Right atrium auricular region (tissue), 2 donors: ENCODE results near the gene MINDY1. TPM values are rescaled to one million over a fixed set of nuclear protein-coding genes. Genes with fewer than 3 reads are reported as not detected.
A peak's percentile ranks its signal among the peaks of the same experiment; 100 is the strongest.

Experiments
- DNase-seq: peaks from one replicate; pipeline ENCODE4 v3.0.0-alpha.2; 2019; ENCODE audit warnings: low spot score
- H3K27ac ChIP-seq, 2 donors: fragments of 200-600 bp; sonication (generic); 1 replicate in 1 of 2; 2 replicates in 1 of 2; pipeline ENCODE4 v1.5.1; 2016 to 2019
- H3K27me3 ChIP-seq, 2 donors: fragments of 200-600 bp; sonication (generic); one replicate each; pipeline versions ENCODE4 v1.5.1 to v1.6.0; 2017 to 2019
- H3K36me3 ChIP-seq: fragments of 200-600 bp; sonication (generic); one replicate; pipeline ENCODE4 v1.5.1; 2016
- H3K4me1 ChIP-seq, 2 donors: fragments of 200-600 bp; sonication (generic); one replicate each; pipeline versions ENCODE4 v1.5.1 to v1.6.0; 2017 to 2019
- H3K4me3 ChIP-seq, 2 donors: fragments of 200-600 bp; sonication (generic); 1 replicate in 1 of 2; 2 replicates in 1 of 2; pipeline ENCODE4 v1.5.1; 2017 to 2019; ENCODE audit warnings: mild to moderate bottlenecking in 1 of 2, moderate library complexity in 1 of 2
- H3K9me3 ChIP-seq, 2 donors: fragments of 200-600 bp; sonication (generic); one replicate each; pipeline ENCODE4 v1.5.1; 2019
- CTCF ChIP-seq, 2 donors: fragments of 200-600 bp; sonication (generic); IDR thresholded peaks; one replicate each; pipeline ENCODE4 v1.5.1; 2019; ENCODE audit warnings: antibody characterized with exemption in 2 of 2
- total RNA-seq, 2 donors: library from RNA; depleted of rRNA; stranded (reverse); fragments of >200 nt; gene quantifications; one replicate each; pipeline ENCODE4 v1.1.0, GENCODE V29; 2016

MINDY1 gene
- total RNA-seq, 2 donors from 2014 or later, result 62.2 to 72.3 TPM

DNA sequence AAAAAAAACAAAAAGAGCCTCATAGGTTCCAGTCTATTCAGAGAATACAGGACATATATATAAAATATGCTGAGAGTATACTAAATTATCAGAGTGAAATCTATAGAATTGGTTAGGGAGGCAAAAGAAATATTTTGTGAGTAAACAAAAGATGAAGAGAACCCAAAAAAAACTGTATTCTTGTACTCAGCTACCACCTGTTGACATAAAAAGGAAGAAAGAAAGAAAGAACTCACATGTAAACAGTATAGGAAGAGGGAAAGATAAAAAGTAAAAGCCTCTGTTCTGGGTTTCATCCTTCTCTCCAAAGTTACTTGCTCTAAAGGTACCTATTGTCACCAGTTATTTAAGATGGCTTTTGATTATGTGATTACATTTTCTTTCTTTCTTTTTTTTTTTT is 19.8 kb upstream of the MINDY1 start:
- H3K36me3 ChIP-seq, result peaks cover 51% of the 10 kb centered on the region
- no peaks in the 10 kb centered on the region for H3K9me3 ChIP-seq
- no peak for DNase-seq
- H3K27ac ChIP-seq, result no peak overlapping the region
- no peaks in the 10 kb centered on the region for H3K27me3 ChIP-seq
- no peak for TF ChIP-seq CTCF (IDR thresholded peaks at IDR 0.05)
- H3K4me1 ChIP-seq, result peaks cover 0 to 25% of the 10 kb centered on the region in 2 donors
- no peak overlapping the region for H3K4me3 ChIP-seq

GRCh38 chr1:151024540-151025146 is 17.9 kb upstream of the MINDY1 start:
- peak; percentile 47 to 80 for TF ChIP-seq CTCF (IDR thresholded peaks at IDR 0.05)
- DNase-seq, result peak; percentile 85
- H3K27ac ChIP-seq, result peak overlapping the region; percentile 55 to 86
- H3K9me3 ChIP-seq, result no peaks in the 10 kb centered on the region
- peaks cover 0 to 25% of the 10 kb centered on the region in 2 donors for H3K4me1 ChIP-seq
- H3K4me3 ChIP-seq, result no peak overlapping the region
- H3K27me3 ChIP-seq, result no peaks in the 10 kb centered on the region
- peaks cover 37% of the 10 kb centered on the region for H3K36me3 ChIP-seq

DNA sequence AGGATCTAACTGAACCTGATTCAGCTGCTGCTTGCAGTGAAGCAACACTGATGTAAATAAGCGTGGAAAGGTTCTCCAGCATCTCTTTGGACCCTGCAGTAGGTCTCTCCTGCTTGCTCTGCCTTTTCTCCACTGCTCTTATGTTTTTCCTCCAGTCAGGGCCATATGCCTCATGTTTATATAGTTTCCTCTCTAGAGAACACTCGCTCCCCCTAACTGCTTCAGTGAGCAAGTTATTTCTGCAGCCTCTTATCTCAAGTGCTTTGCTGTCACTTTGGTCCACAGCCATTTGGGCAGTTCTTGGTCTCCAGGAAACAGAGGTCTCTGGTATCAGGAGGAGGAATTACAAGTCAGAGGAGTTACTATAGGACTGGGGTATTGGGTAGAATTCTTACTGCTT is 6.8 kb upstream of the MINDY1 start:
- TF ChIP-seq CTCF (IDR thresholded peaks at IDR 0.05), result no peak
- DNase-seq, result peak; percentile 72
- peak overlapping the region; percentile 52 to 96 for H3K27ac ChIP-seq
- peaks cover 14% of the 10 kb centered on the region for H3K36me3 ChIP-seq
- no peak overlapping the region for H3K4me3 ChIP-seq
- peaks cover 0 to 56% of the 10 kb centered on the region in 2 donors for H3K4me1 ChIP-seq
- H3K27me3 ChIP-seq, result no peaks in the 10 kb centered on the region
- H3K9me3 ChIP-seq, result no peaks in the 10 kb centered on the region

DNA sequence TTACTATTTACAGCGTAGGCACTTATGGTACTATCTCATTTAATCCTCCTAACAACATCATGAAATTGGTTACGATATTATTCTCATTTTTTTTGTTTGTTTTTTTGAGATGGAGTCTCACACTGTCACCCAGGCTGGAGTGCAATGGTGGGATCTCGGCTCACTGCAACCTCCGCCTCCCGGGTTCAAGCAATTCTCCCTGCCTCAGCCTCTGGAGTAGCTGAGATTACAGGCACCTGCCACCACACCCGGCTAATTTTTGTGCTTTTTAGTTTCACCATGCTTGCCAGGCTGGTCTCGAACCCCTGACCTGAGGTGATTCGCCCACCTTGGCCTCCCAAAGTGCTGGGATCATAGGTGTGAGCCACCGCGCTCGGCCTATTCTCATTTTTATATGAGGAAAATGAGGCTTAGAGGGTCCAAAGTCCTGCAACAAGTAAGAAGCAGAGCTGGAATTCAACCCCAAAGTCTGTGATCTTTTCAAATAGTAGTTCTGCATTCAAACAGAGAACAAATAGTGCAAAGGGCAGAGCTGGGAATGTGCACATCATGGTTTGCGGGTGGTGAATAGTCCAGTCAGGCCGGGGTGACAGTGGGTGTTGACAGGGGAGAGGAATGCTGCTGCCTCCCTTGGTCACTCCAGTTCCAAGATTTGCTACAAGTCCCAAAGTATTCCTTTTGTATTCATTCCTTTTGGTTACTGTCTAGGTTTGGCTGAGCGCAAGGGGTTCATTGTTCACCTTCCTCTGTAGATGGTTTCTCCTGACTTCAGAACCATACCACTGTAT is 6.2 kb upstream of the MINDY1 start:
- no peak for TF ChIP-seq CTCF (IDR thresholded peaks at IDR 0.05)
- H3K27ac ChIP-seq, result peak overlapping the region; percentile 52 to 96
- no peaks in the 10 kb centered on the region for H3K9me3 ChIP-seq
- H3K36me3 ChIP-seq, result peaks cover 8% of the 10 kb centered on the region
- no peak overlapping the region for H3K4me3 ChIP-seq
- no peaks in the 10 kb centered on the region for H3K27me3 ChIP-seq
- no peak for DNase-seq
- H3K4me1 ChIP-seq, result peaks cover 0 to 58% of the 10 kb centered on the region in 2 donors

DNA sequence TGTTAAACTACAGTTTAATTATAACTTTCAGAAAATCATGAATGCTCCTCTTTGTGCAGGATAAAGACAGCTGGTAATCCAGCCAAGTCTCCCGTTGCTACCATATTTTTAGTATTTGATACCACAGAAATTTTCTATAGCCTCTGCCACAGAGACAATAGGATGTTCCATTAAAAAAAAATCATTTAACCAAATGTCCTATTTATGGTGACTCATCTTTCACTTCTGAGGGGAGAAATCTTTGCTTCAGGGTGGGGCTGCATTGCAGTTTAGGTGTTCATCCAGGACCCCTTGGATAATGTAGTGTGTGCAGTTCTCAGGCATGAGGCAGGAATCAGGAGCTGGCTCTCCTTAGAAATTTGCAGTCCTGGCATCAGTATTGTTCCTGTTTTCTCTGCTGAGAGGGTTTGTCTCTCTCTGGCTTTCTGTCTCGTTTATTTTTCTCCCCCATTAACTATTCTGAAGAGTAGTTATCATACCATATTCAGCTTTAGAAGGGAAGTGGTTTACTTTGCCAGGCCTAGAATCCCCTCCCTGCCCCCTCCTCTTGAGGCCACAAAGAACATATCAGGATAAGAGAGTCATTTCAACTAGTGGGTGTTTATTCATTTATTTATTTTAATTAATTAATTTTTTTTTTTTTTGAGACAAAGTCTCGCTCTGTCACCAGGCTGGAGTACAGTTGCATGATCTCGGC is 4.6 kb upstream of the MINDY1 start:
- Histone ChIP-seq H3K9me3 (no peaks in the 10 kb centered on the region), H3K4me3 (no peak overlapping the region), H3K36me3 (peaks cover 4% of the 10 kb centered on the region), H3K27me3 (no peaks in the 10 kb centered on the region), H3K4me1 (peaks cover 0 to 70% of the 10 kb centered on the region in 2 donors), H3K27ac (peak overlapping the region; percentile 52 to 96)
- no peak for DNase-seq
- TF ChIP-seq CTCF (IDR thresholded peaks at IDR 0.05), result no peak
